GM12873 (cell line): ENCODE results near the gene TMEM171.

Source experiments
- TF ChIP-seq, protein P1 (sequence below): IDR thresholded peaks from 2 replicates; pipeline ENCODE4 v1.5.1; 2012; ENCODE audit warnings: low read depth, mild to moderate bottlenecking, moderate library complexity, low read length, control low read depth; ENCODE audit not compliant: insufficient read depth; ENCODE audit errors: missing control alignments

TMEM171 gene

DNA sequence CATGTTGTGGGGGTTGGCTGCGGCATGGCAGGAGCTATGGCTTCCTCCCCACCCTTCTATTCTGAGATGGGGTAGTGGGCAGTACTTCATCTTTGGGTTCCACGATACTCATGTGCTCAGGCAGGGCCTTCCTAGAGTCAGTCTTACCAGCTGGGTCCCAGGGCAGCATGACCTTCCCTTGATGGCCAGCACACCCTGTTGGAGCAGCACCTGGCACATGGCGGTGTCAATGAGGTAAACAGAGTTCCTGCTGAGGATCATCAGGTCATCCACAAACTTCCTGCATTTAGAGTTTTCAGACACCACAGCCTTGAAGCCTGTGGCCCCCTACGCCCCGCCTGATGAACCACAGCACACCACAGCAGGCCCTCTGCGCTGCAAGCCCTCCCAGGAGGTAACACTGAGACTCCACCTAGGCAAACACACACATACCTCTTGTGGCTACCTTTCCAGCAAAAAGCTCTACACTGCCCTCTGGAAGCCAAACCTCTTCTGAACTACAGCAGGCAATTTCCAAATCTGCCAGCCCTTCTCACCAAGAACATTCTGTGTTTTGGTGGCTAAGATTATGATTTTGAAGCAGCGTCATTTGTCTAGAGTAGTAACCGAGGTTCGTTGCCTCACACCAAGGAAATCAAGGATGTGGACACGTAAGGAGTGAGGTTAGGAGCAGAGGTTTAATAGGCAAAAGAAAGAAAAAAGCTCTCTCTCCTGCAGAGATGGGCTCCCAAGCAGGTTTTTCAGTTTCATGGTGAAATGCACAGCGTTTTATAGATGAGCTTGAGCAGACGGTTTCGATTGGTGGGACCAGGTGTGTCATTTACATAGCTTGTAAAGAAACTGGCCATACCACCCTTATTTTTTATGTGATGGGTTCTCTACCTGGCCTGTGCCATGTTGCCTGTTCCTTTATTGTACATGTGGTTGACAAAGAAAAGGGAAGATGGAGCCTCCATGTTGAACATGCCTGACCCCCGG is 32.3 kb downstream of the TMEM171 start:
- TF ChIP-seq, protein P1, sequence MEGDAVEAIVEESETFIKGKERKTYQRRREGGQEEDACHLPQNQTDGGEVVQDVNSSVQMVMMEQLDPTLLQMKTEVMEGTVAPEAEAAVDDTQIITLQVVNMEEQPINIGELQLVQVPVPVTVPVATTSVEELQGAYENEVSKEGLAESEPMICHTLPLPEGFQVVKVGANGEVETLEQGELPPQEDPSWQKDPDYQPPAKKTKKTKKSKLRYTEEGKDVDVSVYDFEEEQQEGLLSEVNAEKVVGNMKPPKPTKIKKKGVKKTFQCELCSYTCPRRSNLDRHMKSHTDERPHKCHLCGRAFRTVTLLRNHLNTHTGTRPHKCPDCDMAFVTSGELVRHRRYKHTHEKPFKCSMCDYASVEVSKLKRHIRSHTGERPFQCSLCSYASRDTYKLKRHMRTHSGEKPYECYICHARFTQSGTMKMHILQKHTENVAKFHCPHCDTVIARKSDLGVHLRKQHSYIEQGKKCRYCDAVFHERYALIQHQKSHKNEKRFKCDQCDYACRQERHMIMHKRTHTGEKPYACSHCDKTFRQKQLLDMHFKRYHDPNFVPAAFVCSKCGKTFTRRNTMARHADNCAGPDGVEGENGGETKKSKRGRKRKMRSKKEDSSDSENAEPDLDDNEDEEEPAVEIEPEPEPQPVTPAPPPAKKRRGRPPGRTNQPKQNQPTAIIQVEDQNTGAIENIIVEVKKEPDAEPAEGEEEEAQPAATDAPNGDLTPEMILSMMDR = no peak

DNA sequence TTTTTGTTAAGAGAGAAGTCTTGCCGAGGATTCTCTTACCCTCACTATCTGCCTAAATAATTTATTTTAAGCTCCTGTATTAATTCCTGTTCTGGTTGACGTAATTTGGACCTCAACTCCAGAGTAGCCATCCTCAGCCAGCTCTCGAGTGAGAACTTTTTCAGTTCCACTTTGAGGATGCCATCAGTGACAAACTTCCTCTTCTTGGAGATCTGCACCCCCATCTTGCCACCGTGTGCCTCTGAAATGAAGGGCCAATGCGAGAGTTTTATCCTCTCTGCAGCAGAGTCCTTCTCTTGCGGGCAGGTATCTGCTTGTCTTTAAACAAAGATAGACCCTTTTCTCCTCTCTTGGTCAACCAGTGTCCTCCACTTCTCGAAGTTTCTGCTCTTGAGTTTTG is 33.1 kb downstream of the TMEM171 start:
- TF ChIP-seq, protein P1 = no peak

DNA sequence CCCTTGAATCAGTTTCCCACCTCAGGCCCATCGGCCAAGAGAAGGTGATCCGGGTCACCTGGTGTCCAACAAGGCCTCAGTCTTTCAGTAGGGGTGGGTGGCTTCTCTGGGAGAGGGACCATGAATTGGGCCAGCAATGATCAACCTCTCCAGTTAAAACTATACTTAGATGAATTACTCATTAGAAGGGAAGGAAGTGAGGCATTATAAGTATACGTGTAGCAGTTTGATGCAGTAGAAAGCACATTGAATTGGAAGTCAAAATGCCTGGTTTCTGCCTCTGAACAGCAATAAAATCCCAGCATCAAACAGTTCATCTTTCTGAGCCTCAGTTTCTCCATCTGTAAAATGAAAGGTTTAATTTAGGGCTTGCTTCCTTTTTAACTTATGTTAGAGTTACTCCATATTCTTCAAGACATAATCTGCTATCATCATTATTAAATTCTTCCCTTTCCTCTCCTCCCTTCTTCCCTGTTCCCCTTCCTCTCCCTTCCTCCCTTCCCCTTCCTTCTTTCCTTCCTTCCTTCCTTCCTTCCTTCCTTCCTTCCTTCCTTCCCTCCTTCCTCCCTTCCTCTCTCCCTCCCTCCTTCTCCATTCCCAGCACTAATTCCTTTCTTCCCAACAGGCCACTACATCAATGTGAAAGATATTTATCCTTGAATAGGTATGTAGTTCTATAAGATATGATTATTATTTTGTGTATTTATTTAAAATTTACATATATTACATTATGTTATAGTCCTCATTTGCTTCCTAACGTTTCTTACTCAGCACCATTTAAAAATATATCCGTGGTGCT is 34.0 kb downstream of the TMEM171 start:
- TF ChIP-seq, protein P1 = no peak

DNA sequence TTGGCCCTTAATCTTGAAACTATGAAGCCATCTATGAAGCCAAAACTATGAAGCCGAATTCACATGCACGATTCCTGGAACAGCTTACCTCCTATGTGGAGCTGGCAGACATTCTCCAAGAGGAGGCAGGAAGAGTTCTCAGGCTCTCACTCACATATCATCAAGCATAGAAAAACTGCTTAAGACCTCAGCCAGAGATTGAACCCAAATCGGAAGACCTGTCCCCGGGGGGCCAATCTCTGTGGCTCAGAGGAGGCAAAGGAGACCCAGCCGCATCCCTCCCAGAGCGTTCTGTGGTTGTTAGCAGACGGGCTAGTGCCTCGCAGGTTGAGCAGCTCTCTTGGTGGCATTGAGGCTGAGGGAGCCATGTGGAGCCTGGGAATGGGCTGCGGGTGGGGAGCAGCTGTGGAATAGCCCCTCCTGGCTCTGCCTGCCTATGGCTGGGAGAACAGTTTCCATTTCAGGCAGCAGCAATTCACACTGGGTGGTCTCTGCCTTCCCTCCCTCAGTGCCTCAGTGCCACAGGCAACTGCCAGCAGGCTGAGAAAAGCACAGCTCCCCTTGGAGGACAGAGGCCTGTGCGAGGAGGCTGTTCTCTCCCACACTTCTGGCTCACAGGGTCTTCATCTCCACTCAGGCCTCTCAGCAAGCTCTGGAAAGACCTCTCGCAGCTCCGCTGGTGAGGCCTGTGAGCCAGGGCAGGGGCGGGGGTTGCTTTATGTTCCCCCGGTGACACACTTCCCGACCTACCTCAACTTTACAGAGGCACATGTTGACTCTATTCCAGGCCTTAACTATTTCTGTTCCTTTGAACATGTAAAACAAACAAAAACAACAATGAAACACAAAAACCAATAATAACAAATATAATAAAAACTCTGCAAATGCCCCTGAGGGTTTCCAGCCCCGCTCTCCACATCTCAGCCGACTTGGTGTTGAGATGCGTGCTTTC is 35.2 kb downstream of the TMEM171 start:
- TF ChIP-seq, protein P1 = no peak

DNA sequence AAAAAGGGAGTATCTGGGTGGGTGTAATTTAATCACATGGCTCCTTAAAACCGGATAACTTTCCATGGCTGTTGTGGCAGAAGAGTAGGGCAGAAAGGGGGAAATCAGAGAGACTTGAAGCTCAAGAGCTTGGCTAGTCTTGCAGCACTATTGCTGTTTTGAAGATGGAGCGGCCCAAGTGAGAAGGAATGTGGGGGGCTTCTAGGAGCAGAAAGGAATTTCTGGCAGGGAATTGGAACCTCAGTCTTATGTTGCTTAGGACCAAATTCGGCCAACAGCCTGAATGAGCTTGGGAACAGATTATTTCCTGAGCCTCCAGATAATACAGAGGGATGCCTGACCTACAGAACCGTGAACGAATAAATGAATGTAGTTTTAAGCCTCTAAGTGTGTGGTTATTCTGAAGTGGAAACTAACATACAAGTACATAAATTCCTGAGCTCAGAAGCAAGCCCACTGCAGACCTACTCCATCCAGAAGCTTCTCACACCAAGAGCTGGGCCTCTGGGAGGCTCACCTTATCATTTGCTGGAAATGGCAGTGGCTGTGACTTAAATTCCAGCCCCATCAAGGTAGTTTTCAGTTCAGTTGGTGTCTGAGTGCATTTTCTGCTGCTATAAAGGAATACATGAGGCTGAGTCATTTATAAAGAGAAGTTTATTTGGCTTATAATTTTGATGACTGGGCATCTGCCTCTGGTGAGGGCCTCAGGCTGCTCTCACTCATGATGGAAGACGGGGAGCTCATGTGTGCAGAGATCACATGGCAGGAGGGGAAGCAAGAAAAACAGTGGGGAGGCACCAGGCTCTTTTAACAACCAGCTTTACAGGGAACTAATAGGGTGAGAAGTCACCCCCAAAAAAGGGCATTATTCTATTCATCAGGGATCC is 37.3 kb downstream of the TMEM171 start:
- TF ChIP-seq, protein P1 = no peak

DNA sequence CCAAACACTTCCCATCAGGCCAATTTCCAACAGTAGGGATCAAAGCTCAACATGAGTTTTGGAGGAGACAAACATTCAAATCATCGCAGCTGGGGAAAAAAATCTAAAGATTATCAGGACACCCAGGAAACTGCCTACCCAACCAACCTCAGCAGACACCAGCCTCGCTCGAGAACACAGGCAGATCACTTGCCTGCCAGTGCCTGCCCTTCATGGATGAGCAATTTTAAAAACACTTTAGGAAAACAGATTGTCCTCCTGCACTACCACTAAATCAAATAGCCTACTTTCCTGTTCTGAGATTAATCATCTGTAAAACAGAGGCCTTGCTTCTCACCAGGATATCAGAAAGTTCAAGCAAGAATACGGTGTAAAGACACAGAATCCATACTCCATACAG is 37.9 kb downstream of the TMEM171 start:
- TF ChIP-seq, protein P1 = no peak
